GM23338 (cell line): ENCODE measurements around the gene CKM. TPM values are rescaled to one million over a fixed set of nuclear protein-coding genes. Genes with fewer than 3 reads are reported as not detected.

ENCODE experiments used
- ATAC-seq: fragments of 200-7000 bp; cut with Tn5 transposase; 3 replicates; pipeline ENCODE4 v1.9.1; 2020
- DNase-seq: peaks from one replicate; pipeline ENCODE4 v3.0.0-alpha.2; 2015; ENCODE audit warnings: low spot score
- H2AFZ ChIP-seq: fragments of 200-600 bp; sonication (generic); 2 replicates; pipeline ENCODE4 v1.8.0; 2016; ENCODE audit warnings: antibody characterized with exemption, mild to moderate bottlenecking, moderate library complexity
- H3F3A ChIP-seq: fragments of 200-600 bp; sonication (generic); replicated peaks from 2 replicates; pipeline ENCODE4 v1.8.0; 2017; ENCODE audit warnings: antibody characterized with exemption, mixed run types, low read depth
- H3K27ac ChIP-seq: fragments of 200-600 bp; sonication (generic); 2 replicates; pipeline ENCODE4 v1.6.1; 2016; ENCODE audit warnings: low read depth
- H3K27me3 ChIP-seq: fragments of 200-600 bp; sonication (generic); 2 replicates; pipeline ENCODE4 v1.8.0; 2016; ENCODE audit warnings: mild to moderate bottlenecking, mixed run types, moderate library complexity; ENCODE audit not compliant: insufficient read depth
- H3K36me3 ChIP-seq: fragments of 200-600 bp; sonication (generic); 2 replicates; pipeline ENCODE4 v1.8.0; 2016; ENCODE audit warnings: mild to moderate bottlenecking; ENCODE audit not compliant: insufficient read depth
- H3K4me1 ChIP-seq: fragments of 200-600 bp; sonication (generic); 2 replicates; pipeline ENCODE4 v1.8.0; 2016; ENCODE audit warnings: mild to moderate bottlenecking, moderate library complexity; ENCODE audit not compliant: insufficient read depth
- H3K4me2 ChIP-seq: fragments of 200-600 bp; sonication (generic); 2 replicates; pipeline ENCODE4 v1.7.1; 2017; ENCODE audit warnings: mixed run types
- H3K4me3 ChIP-seq: fragments of 200-600 bp; sonication (generic); 2 replicates; pipeline ENCODE4 v1.6.1; 2016; ENCODE audit warnings: mixed run types
- H3K79me2 ChIP-seq: fragments of 200-600 bp; sonication (generic); replicated peaks from 2 replicates; pipeline ENCODE4 v1.8.0; 2017; ENCODE audit warnings: mild to moderate bottlenecking; ENCODE audit not compliant: insufficient read depth
- H3K9me2 ChIP-seq: fragments of 200-600 bp; sonication (generic); 2 replicates; pipeline ENCODE4 v1.8.0; 2017; ENCODE audit not compliant: insufficient read depth
- H4K20me1 ChIP-seq: fragments of 200-600 bp; sonication (generic); replicated peaks from 2 replicates; pipeline ENCODE4 v1.8.0; 2017; ENCODE audit warnings: mild to moderate bottlenecking; ENCODE audit not compliant: insufficient read depth
- H3K27ac Mint-ChIP-seq: 2 replicates; pipeline ENCODE4 v1.8.0; 2020; ENCODE audit warnings: inconsistent platforms, mild to moderate bottlenecking, moderate library complexity, mixed read lengths
- H3K27me3 Mint-ChIP-seq: 3 replicates; pipeline ENCODE4 v1.8.0; 2022; ENCODE audit warnings: low read depth, mild to moderate bottlenecking, moderate library complexity, mixed read lengths, inconsistent platforms; ENCODE audit not compliant: insufficient read depth, poor library complexity
- H3K36me3 Mint-ChIP-seq: 3 replicates; pipeline ENCODE4 v1.8.0; 2021; ENCODE audit warnings: low read depth, mild to moderate bottlenecking, inconsistent platforms, moderate library complexity, mixed read lengths
- H3K4me1 Mint-ChIP-seq: 3 replicates; pipeline ENCODE4 v1.8.0; 2020; ENCODE audit warnings: mild to moderate bottlenecking, inconsistent platforms, mixed read lengths
- H3K4me3 Mint-ChIP-seq: 3 replicates; pipeline ENCODE4 v1.8.0; 2021; ENCODE audit warnings: moderate library complexity, mild to moderate bottlenecking, inconsistent platforms, mixed read lengths
- H3K9me3 Mint-ChIP-seq: 3 replicates; pipeline ENCODE4 v1.8.0; 2020; ENCODE audit warnings: moderate library complexity, mild to moderate bottlenecking, inconsistent platforms, mixed read lengths
- CREB1 ChIP-seq: fragments of 250-450 bp; sonication (Bioruptor Pico); IDR thresholded peaks from 2 replicates; pipeline ENCODE4 v1.5.0; 2020; ENCODE audit warnings: low read depth, mild to moderate bottlenecking, moderate library complexity
- EZH2 ChIP-seq: fragments of 200-600 bp; sonication (generic); IDR thresholded peaks from one replicate; pipeline ENCODE4 v1.8.0; 2017; ENCODE audit warnings: antibody characterized with exemption, mild to moderate bottlenecking, low read depth; ENCODE audit not compliant: unreplicated experiment
- EZH2phosphoT487 ChIP-seq: fragments of 200-600 bp; sonication (generic); IDR thresholded peaks from one replicate; pipeline ENCODE4 v1.8.1; 2018; ENCODE audit warnings: antibody characterized with exemption; ENCODE audit not compliant: unreplicated experiment
- JUNB ChIP-seq: IDR thresholded peaks from one replicate; pipeline ENCODE4 v1.6.1; 2016; ENCODE audit warnings: antibody characterized with exemption; ENCODE audit not compliant: unreplicated experiment
- NANOG ChIP-seq: IDR thresholded peaks from 2 replicates; pipeline ENCODE4 v1.6.1; 2016; ENCODE audit warnings: antibody characterized with exemption, borderline replicate concordance
- POLR2AphosphoS5 ChIP-seq: IDR thresholded peaks from 2 replicates; pipeline ENCODE4 v1.6.1; 2016; ENCODE audit warnings: antibody characterized with exemption, low read depth
- STAT1 ChIP-seq: IDR thresholded peaks from one replicate; pipeline ENCODE4 v1.6.1; 2016; ENCODE audit warnings: antibody characterized with exemption; ENCODE audit not compliant: unreplicated experiment
- ZNF331 ChIP-seq: fragments of 250-450 bp; sonication (Bioruptor Pico); IDR thresholded peaks from 2 replicates; pipeline ENCODE4 v1.5.0; 2020; ENCODE audit warnings: low read depth, mild to moderate bottlenecking, moderate library complexity
- polyA plus RNA-seq: library from polyadenylated mRNA; unstranded; fragments of >200 nt; fragmentation: Nextera tagmentation; extraction: Ambion mirVana; gene quantifications from 2 replicates; pipeline ENCODE4 v1.2.1, GENCODE V29; 2016
- total RNA-seq: library from RNA; depleted of rRNA; stranded (reverse); fragments of >200 nt; shearing (Covaris generic); gene quantifications from 2 replicates; pipeline ENCODE4 v1.2.3, GENCODE V29; 2014
- TF ChIP-seq, protein P1 (sequence below): IDR thresholded peaks from 2 replicates; pipeline ENCODE4 v1.6.1; 2016; ENCODE audit warnings: antibody characterized with exemption
- TF ChIP-seq, protein P2 (sequence below), 2 experiments: fragments of 200-600 bp in 1 of 2; sonication (generic) in 1 of 2; conservative IDR thresholded peaks; 2 replicates each; pipeline versions ENCODE4 v1.5.1 to v1.6.1; 2016 to 2017; ENCODE audit warnings: antibody characterized with exemption in 2 of 2, low read depth in 2 of 2, mild to moderate bottlenecking in 2 of 2, moderate library complexity in 1 of 2
- TF ChIP-seq, protein P3 (sequence below): fragments of 250-450 bp; sonication (Bioruptor Pico); IDR thresholded peaks from 2 replicates; pipeline ENCODE4 v1.5.0; 2020; ENCODE audit warnings: mild to moderate bottlenecking, moderate library complexity

Gene CKM
- total and polyA plus RNA-seq, 2 experiments from 2014 or later = not detected

DNA sequence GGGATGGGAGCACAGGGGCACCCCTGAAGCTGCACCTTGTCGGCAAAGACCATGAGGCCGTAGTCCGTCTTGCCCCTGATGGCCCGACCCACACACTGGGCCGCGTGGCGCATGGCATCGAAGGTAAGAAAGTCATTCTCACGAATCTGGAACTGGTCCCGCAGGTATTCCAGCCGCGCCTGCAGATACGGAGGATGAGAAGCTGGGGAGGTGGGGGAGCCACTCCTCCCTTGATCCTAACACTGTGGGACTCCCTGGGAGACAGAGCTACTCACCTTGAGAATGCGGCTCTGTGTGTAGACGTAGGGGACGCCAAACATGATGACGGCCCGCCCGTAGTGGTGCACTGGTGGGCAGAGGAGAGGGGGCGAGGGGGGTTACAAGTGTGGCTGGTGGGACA, 29.8 kb upstream of the CKM start:
- H3K4me1 ChIP-seq = no peaks in the 10 kb centered on the region
- H3K27me3 Mint-ChIP-seq = peaks cover 14% of the 10 kb centered on the region
- H3K4me1 Mint-ChIP-seq = no peaks in the 10 kb centered on the region; the same call in 1 of the 3 replicates
- H3K4me2 ChIP-seq = no peak overlapping the region
- no peak overlapping the region for H3K27ac ChIP-seq
- H3K27me3 ChIP-seq = no peaks in the 10 kb centered on the region
- DNase-seq (no peak), ATAC-seq (no peak)
- H3K9me2 ChIP-seq = no peaks in the 10 kb centered on the region
- H3K4me3 Mint-ChIP-seq = no peak overlapping the region
- no peaks in the 10 kb centered on the region for H3F3A ChIP-seq
- no peak overlapping the region for H3K27ac Mint-ChIP-seq
- H3K4me3 ChIP-seq = no peak overlapping the region
- peaks cover 3% of the 10 kb centered on the region for H4K20me1 ChIP-seq
- no peak for TF ChIP-seq POLR2AphosphoS5
- TF ChIP-seq, protein P1, sequence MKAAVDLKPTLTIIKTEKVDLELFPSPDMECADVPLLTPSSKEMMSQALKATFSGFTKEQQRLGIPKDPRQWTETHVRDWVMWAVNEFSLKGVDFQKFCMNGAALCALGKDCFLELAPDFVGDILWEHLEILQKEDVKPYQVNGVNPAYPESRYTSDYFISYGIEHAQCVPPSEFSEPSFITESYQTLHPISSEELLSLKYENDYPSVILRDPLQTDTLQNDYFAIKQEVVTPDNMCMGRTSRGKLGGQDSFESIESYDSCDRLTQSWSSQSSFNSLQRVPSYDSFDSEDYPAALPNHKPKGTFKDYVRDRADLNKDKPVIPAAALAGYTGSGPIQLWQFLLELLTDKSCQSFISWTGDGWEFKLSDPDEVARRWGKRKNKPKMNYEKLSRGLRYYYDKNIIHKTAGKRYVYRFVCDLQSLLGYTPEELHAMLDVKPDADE = no peak
- no peak for TF ChIP-seq EZH2phosphoT487
- peaks cover 27% of the 10 kb centered on the region; the same call in 1 of the 2 replicates for H3K36me3 ChIP-seq
- no peaks in the 10 kb centered on the region for H3K9me3 Mint-ChIP-seq
- peaks cover 66% of the 10 kb centered on the region for H3K36me3 Mint-ChIP-seq
- no peaks in the 10 kb centered on the region for H3K79me2 ChIP-seq
- H2AFZ ChIP-seq = no peak overlapping the region

DNA sequence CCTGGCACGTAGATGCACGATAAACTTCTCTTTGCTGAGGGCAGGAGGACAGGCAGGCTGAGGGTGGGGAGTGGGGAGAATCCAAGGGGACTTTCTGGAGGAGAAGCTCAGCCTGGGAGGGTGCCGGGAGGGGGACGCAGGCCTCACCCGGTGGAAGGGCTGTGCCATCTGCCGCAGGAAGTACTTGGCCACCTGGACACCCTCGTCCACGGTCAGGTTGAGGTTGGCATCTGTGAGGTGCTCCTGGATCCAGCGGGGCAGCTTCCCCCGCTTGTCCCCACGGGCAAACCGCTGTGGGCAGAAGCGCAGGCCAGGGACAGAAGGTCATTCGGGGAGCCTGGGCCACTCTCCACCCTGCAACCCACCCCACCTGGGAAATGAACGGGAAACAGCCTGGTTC, 29.4 kb upstream of the CKM start:
- H3K27me3 Mint-ChIP-seq = peaks cover 14% of the 10 kb centered on the region
- Histone ChIP-seq H3K9me2 (no peaks in the 10 kb centered on the region), H4K20me1 (peaks cover 3% of the 10 kb centered on the region), H3K36me3 (peaks cover 26% of the 10 kb centered on the region; the same call in 1 of the 2 replicates), H3K4me3 (no peak overlapping the region), H3K4me1 (no peaks in the 10 kb centered on the region), H2AFZ (no peak overlapping the region), H3F3A (no peaks in the 10 kb centered on the region), H3K27me3 (no peaks in the 10 kb centered on the region), H3K4me2 (no peak overlapping the region), H3K27ac (no peak overlapping the region), H3K79me2 (no peaks in the 10 kb centered on the region)
- no peak for DNase-seq
- no peaks in the 10 kb centered on the region for H3K9me3 Mint-ChIP-seq
- peaks cover 62% of the 10 kb centered on the region for H3K36me3 Mint-ChIP-seq
- H3K4me1 Mint-ChIP-seq = no peaks in the 10 kb centered on the region; the same call in 1 of the 3 replicates
- ATAC-seq = no peak
- no peak overlapping the region for H3K4me3 Mint-ChIP-seq
- H3K27ac Mint-ChIP-seq = no peak overlapping the region
- TF ChIP-seq EZH2 = no peak
- TF ChIP-seq, protein P2, sequence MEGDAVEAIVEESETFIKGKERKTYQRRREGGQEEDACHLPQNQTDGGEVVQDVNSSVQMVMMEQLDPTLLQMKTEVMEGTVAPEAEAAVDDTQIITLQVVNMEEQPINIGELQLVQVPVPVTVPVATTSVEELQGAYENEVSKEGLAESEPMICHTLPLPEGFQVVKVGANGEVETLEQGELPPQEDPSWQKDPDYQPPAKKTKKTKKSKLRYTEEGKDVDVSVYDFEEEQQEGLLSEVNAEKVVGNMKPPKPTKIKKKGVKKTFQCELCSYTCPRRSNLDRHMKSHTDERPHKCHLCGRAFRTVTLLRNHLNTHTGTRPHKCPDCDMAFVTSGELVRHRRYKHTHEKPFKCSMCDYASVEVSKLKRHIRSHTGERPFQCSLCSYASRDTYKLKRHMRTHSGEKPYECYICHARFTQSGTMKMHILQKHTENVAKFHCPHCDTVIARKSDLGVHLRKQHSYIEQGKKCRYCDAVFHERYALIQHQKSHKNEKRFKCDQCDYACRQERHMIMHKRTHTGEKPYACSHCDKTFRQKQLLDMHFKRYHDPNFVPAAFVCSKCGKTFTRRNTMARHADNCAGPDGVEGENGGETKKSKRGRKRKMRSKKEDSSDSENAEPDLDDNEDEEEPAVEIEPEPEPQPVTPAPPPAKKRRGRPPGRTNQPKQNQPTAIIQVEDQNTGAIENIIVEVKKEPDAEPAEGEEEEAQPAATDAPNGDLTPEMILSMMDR (conservative IDR thresholded peaks at IDR 0.05; ENCODE audit: low read depth in 2 of 2) = no peak
- no peak for TF ChIP-seq STAT1
- no peak for TF ChIP-seq NANOG
- no peak for TF ChIP-seq ZNF331 (CRISPR knock-in tag)
- no peak for TF ChIP-seq CREB1 (CRISPR knock-in tag)
- no peak for TF ChIP-seq JUNB
- TF ChIP-seq EZH2phosphoT487 = no peak
- TF ChIP-seq, protein P1 = no peak
- TF ChIP-seq, protein P3, sequence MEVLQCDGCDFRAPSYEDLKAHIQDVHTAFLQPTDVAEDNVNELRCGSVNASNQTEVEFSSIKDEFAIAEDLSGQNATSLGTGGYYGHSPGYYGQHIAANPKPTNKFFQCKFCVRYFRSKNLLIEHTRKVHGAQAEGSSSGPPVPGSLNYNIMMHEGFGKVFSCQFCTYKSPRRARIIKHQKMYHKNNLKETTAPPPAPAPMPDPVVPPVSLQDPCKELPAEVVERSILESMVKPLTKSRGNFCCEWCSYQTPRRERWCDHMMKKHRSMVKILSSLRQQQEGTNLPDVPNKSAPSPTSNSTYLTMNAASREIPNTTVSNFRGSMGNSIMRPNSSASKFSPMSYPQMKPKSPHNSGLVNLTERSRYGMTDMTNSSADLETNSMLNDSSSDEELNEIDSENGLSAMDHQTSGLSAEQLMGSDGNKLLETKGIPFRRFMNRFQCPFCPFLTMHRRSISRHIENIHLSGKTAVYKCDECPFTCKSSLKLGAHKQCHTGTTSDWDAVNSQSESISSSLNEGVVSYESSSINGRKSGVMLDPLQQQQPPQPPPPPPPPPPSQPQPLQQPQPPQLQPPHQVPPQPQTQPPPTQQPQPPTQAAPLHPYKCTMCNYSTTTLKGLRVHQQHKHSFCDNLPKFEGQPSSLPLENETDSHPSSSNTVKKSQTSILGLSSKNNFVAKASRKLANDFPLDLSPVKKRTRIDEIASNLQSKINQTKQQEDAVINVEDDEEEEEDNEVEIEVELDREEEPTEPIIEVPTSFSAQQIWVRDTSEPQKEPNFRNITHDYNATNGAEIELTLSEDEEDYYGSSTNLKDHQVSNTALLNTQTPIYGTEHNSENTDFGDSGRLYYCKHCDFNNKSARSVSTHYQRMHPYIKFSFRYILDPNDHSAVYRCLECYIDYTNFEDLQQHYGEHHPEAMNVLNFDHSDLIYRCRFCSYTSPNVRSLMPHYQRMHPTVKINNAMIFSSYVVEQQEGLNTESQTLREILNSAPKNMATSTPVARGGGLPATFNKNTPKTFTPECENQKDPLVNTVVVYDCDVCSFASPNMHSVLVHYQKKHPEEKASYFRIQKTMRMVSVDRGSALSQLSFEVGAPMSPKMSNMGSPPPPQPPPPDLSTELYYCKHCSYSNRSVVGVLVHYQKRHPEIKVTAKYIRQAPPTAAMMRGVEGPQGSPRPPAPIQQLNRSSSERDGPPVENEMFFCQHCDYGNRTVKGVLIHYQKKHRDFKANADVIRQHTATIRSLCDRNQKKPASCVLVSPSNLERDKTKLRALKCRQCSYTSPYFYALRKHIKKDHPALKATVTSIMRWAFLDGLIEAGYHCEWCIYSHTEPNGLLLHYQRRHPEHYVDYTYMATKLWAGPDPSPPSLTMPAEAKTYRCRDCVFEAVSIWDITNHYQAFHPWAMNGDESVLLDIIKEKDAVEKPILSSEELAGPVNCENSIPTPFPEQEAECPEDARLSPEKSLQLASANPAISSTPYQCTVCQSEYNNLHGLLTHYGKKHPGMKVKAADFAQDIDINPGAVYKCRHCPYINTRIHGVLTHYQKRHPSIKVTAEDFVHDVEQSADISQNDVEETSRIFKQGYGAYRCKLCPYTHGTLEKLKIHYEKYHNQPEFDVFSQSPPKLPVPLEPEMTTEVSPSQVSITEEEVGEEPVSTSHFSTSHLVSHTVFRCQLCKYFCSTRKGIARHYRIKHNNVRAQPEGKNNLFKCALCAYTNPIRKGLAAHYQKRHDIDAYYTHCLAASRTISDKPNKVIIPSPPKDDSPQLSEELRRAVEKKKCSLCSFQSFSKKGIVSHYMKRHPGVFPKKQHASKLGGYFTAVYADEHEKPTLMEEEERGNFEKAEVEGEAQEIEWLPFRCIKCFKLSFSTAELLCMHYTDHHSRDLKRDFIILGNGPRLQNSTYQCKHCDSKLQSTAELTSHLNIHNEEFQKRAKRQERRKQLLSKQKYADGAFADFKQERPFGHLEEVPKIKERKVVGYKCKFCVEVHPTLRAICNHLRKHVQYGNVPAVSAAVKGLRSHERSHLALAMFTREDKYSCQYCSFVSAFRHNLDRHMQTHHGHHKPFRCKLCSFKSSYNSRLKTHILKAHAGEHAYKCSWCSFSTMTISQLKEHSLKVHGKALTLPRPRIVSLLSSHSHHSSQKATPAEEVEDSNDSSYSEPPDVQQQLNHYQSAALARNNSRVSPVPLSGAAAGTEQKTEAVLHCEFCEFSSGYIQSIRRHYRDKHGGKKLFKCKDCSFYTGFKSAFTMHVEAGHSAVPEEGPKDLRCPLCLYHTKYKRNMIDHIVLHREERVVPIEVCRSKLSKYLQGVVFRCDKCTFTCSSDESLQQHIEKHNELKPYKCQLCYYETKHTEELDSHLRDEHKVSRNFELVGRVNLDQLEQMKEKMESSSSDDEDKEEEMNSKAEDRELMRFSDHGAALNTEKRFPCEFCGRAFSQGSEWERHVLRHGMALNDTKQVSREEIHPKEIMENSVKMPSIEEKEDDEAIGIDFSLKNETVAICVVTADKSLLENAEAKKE (CRISPR knock-in tag) = no peak
- no peak for TF ChIP-seq POLR2AphosphoS5
